WI38 (cell line): ENCODE measurements around the gene FIGNL2.

Experiments
- H3K4me3 ChIP-seq: 2 replicates; pipeline ENCODE4 v1.5.1; 2011; ENCODE audit warnings: low read depth, mild to moderate bottlenecking, control low read depth, low read length
- TF ChIP-seq, protein P1 (sequence below): IDR thresholded peaks from 2 replicates; pipeline ENCODE4 v1.5.1; 2012; ENCODE audit warnings: low read depth, mild to moderate bottlenecking, control low read depth, low read length

The FIGNL2 gene

DNA sequence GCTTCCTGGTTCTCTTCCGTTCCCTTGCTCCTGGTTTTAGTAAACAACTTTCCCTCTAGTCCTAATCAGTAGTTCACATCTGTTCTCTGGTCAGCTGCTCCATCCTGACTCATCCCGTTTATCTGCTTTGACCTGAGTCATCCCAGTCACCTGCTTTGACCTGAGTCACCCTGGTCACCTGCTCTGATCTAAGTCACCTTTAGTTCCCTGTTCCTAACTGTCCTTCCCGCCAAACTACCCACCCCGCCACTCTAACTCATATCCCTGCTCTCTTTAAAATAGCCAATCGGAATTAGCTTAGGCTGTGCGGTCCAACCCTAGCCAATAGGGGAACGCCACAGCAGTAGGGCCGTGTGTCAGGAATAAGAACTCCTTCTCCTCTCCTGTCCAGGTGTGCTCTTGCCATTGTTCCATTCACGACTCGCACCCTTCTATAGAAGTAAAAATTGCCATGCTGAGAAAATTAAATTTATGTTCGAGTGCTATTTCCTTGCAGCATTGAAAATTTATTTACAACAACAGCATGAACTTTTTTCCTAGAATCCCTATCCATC is 36.2 kb upstream of the FIGNL2 start:
- H3K4me3 ChIP-seq = no peak overlapping the region
- TF ChIP-seq, protein P1, sequence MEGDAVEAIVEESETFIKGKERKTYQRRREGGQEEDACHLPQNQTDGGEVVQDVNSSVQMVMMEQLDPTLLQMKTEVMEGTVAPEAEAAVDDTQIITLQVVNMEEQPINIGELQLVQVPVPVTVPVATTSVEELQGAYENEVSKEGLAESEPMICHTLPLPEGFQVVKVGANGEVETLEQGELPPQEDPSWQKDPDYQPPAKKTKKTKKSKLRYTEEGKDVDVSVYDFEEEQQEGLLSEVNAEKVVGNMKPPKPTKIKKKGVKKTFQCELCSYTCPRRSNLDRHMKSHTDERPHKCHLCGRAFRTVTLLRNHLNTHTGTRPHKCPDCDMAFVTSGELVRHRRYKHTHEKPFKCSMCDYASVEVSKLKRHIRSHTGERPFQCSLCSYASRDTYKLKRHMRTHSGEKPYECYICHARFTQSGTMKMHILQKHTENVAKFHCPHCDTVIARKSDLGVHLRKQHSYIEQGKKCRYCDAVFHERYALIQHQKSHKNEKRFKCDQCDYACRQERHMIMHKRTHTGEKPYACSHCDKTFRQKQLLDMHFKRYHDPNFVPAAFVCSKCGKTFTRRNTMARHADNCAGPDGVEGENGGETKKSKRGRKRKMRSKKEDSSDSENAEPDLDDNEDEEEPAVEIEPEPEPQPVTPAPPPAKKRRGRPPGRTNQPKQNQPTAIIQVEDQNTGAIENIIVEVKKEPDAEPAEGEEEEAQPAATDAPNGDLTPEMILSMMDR = no peak

DNA sequence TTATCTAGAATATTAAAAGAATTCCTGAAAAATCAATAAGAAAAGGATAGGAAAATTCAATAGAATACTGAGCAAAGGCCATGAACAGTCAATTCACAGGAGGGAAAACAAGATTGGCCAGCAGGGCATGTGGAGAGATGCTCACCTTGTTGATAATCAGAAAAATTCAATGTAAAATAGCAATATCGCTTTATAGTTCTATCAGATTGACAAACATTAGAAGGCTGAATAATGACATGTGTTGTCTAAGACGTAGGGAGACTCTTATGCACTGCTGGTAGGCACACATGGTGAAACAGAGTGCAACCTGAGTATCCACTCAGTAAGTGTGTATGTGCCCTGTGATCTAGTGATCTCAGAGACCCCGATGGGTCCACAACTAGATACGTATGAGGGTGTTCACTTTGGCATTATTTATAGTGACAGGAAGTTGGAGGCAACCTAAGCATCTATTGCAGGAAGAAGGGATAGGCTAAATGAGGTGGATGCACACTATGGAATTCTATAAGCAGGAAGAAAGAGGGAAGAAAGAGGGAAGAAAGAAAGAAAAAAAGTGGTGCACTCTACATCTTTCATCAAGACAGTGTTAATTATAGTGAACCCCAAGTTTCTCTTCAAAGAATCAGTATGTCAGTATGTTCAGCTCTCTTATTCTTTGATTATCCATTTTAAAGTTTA is 35.6 kb upstream of the FIGNL2 start:
- no peak overlapping the region for H3K4me3 ChIP-seq
- TF ChIP-seq, protein P1 = no peak

DNA sequence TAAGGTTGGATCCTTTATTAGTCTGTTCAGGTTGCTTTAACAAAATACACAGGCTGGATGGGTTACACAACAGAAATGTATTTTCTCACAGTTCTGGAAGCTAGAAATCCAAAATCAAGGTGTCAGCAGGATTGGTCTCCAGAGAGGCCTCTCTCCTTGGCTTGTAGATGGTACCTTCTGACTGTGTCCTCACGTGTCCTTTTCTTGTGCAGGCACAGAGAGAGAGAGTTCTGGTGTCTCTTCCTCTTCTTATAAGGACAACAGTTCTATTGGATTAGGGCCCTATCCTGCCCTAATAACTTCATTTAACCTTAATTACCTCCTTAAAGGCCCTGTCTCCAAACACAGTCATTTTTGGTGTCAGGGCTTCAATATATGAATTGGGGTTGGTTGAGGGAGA is 34.8 kb upstream of the FIGNL2 start:
- TF ChIP-seq, protein P1 = no peak
- H3K4me3 ChIP-seq = no peak overlapping the region

DNA sequence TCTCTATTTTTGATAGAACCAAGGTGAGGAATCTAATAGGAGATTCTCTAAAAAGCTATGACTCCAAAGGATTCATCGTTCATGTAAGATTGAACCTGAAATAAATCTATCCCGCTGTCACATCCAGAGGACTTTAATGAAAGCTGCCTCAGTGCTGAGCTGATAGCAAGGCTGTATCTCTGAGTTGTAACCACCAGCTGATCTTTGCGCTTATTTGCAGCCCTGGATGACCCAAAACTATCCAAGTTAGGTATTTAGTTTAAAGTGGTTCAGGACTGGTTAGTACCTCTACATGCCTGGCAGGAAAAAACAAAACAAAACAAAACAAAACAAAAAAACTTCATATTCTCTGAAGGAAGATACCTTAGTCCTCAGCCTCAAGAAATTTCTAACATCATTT is 30.6 kb upstream of the FIGNL2 start:
- TF ChIP-seq, protein P1 = no peak
- H3K4me3 ChIP-seq = no peak overlapping the region

DNA sequence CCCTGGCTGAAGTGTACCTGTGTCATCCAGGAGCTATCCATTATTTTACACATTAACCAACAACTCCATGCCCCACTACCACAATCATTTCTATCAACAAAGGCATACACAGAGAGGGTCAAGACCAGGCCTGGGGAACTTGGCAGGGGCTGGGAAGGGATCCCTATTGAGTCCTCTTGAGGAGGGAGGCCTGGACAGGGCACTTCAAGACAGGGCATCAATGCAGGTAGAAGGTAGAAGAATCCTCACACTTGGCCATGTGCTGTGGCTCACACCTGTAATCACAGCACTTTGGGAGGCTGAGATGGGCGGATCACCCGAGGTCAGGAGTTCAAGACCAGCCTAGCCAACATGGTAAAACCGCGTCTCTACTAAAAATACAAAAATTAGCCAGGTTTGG is 26.0 kb upstream of the FIGNL2 start:
- TF ChIP-seq, protein P1 = no peak
- H3K4me3 ChIP-seq = no peak overlapping the region

DNA sequence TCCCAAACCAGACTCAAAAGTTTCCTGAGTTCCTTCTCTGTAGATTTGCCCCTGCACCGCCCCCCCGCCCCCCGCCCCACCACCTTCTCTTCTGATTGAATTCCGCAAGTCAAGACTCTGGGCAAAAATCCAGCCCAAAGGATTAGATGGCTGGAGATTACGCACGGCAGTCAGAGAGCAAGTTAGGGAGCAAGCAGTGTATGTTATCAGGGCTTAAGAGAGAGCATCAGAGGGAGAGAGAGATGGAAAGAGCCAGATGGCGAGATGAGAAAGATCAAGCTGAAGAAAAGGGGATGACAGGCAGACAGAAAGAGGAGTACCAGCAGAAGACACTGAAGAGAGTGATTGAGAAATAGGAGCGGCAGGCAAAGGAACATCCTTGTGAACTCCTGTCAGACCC is 25.5 kb upstream of the FIGNL2 start:
- H3K4me3 ChIP-seq = no peak overlapping the region
- TF ChIP-seq, protein P1 = no peak

DNA sequence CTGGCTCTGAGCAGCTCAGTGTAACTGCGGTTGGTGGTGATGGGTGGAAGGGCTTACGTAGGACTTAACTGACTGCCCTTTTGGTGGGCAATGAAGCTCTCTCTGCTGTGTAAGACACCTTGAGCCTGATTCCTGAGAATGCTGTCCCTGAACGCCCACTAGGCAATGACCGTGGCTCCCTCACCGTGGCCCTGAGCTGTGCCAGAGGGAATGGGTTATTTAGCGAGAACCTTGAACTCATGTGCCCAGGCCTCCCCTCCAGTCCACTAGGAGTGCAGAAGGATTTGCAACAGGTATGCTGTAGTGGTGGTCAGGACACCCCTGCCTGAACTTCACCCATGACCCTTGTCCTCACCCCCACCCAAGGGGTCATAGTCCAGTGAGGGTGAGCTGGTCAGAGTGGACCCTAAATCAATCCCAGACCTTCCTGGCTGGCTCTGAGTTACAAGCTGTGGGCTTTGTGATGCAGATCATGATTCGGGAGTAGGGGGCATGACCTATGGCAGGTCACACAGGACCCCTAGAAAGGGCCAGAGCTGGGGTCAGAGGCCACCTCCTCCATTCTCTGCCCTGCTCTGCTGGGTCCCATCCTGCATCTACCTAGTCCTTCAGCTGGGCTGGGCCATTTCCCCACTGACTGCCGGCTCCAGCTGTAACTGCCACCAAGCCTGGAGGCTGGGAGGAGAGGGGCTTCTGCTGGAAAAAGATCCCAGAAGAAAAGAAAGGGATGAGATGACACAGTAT is 24.9 kb upstream of the FIGNL2 start:
- TF ChIP-seq, protein P1 = no peak
- H3K4me3 ChIP-seq = no peak overlapping the region
